Measurements from ENCODE around the gene PHAX.

The PHAX gene

DNA sequence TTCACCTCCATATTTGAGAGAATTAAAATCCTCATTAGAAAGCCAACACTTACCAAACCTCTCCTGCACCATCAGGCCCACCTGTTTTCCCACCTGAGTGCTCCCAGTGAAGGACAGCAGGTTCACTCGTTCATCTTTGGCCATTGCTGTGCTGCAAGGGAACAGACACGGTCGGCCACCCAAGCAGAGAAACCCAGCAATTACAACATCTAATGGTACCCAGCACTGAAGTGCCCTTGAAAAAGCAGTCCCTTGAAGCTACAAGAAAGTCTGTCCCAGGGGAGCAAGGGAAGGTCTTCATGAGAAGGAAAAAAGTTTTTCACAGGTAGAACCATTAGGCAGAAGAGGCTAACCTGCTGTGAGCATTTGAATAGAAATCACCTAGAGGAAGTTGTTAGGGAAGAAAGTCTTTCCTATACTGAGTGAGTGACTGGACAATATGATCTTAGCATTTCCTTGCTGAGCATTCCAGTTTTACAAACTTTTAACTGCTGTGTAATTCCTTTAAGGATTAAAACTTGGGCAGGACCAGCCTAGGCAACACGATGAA, 32.5 kb upstream of the PHAX start:
- TF ChIP-seq CREB1 (IDR thresholded peaks at IDR 0.05; ENCODE audit: low read depth) (no peak), NFIC (IDR thresholded peaks at IDR 0.05) (no peak), EGR1 (IDR thresholded peaks at IDR 0.05) (no peak), YY1 (IDR thresholded peaks at IDR 0.05; ENCODE audit: low read depth) (no peak), EP300 (IDR thresholded peaks at IDR 0.05; ENCODE audit: borderline replicate concordance) (no peak), FOXM1 (IDR thresholded peaks at IDR 0.05; ENCODE audit: borderline replicate concordance, low read depth) (no peak), TEAD4 (IDR thresholded peaks at IDR 0.05) (no peak), RAD21 (IDR thresholded peaks at IDR 0.05; ENCODE audit: low read depth) (no peak), ZBTB7A (IDR thresholded peaks at IDR 0.05; ENCODE audit: low read depth) (no peak), TCF12 (IDR thresholded peaks at IDR 0.05; ENCODE audit: low read depth) (no peak), TAF1 (IDR thresholded peaks at IDR 0.05; ENCODE audit: low read depth) (no peak), CEBPB (IDR thresholded peaks at IDR 0.05) (no peak), REST (IDR thresholded peaks at IDR 0.05; ENCODE audit: low read depth) (no peak)
- TF ChIP-seq, protein P1, sequence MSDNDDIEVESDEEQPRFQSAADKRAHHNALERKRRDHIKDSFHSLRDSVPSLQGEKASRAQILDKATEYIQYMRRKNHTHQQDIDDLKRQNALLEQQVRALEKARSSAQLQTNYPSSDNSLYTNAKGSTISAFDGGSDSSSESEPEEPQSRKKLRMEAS (IDR thresholded peaks at IDR 0.05) = no peak
- TF ChIP-seq, protein P2, sequence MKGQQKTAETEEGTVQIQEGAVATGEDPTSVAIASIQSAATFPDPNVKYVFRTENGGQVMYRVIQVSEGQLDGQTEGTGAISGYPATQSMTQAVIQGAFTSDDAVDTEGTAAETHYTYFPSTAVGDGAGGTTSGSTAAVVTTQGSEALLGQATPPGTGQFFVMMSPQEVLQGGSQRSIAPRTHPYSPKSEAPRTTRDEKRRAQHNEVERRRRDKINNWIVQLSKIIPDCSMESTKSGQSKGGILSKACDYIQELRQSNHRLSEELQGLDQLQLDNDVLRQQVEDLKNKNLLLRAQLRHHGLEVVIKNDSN (IDR thresholded peaks at IDR 0.05) = no peak

- TF ChIP-seq CREB1 (IDR thresholded peaks at IDR 0.05; ENCODE audit: low read depth) (no peak), TEAD4 (IDR thresholded peaks at IDR 0.05) (no peak), TAF1 (IDR thresholded peaks at IDR 0.05; ENCODE audit: low read depth) (no peak), ZBTB7A (IDR thresholded peaks at IDR 0.05; ENCODE audit: low read depth) (no peak), RAD21 (IDR thresholded peaks at IDR 0.05; ENCODE audit: low read depth) (no peak)
- TF ChIP-seq, protein P2 (IDR thresholded peaks at IDR 0.05) = no peak
Observed at GRCh38 chr5:126575644-126576043, 25.1 kb upstream of the PHAX start.

- TF ChIP-seq TCF12 (IDR thresholded peaks at IDR 0.05; ENCODE audit: low read depth) = no peak
Observed at GRCh38 chr5:126576974-126577373, 23.8 kb upstream of the PHAX start.

- TF ChIP-seq, protein P2 (IDR thresholded peaks at IDR 0.05) = no peak
- TF ChIP-seq EGR1 (IDR thresholded peaks at IDR 0.05) (no peak), CEBPB (IDR thresholded peaks at IDR 0.05) (no peak), REST (IDR thresholded peaks at IDR 0.05; ENCODE audit: low read depth) (no peak)
Observed at GRCh38 chr5:126577415-126577814, 23.3 kb upstream of the PHAX start.

DNA sequence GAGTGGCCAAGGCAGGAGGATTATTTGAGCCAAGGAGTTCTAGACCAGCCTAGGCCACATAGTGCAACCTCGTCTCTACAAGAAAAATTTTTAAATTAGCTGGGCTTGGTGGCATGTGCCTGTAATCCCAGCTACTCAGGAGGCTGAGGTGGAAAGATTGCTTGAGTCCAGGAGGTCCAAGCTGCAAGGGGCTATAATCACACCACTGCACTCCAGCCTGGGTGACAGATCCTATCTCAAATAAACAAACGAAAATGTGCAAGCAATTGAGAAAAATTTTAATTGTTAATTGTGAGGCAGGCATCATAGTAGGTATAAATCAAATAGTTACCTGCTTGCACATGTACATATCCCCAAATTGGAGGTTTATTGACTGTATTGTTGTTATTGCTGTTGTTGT, 21.0 kb upstream of the PHAX start:
- TF ChIP-seq, protein P1 (IDR thresholded peaks at IDR 0.05) = no peak

DNA sequence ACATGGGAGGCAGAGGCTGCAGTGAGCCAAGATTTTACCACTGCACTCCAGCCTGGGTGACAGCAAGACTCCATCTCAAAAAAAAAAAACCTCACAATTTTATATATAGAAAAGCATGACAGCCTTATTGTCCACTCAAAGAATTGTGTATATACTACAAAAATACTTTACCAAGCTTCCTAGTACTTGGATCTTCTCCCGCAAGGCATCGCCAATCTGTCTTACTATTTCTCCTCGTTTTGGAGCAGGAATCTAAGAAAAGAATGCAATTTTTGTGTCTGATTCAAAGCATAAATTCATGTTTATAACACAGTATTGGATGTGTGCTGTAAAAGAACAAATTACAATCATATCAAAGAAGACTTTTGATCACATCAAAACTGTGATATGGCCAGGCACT, 17.0 kb upstream of the PHAX start:
- TF ChIP-seq YY1 (IDR thresholded peaks at IDR 0.05; ENCODE audit: low read depth) (no peak), CEBPB (IDR thresholded peaks at IDR 0.05) (no peak), EP300 (IDR thresholded peaks at IDR 0.05; ENCODE audit: borderline replicate concordance) (no peak), RAD21 (IDR thresholded peaks at IDR 0.05; ENCODE audit: low read depth) (no peak), CREB1 (IDR thresholded peaks at IDR 0.05; ENCODE audit: low read depth) (no peak)
- TF ChIP-seq, protein P1 (IDR thresholded peaks at IDR 0.05) = no peak

Measured in Ishikawa (cell line).